ENCODE data around the gene KIF13A.

Gene KIF13A

DNA sequence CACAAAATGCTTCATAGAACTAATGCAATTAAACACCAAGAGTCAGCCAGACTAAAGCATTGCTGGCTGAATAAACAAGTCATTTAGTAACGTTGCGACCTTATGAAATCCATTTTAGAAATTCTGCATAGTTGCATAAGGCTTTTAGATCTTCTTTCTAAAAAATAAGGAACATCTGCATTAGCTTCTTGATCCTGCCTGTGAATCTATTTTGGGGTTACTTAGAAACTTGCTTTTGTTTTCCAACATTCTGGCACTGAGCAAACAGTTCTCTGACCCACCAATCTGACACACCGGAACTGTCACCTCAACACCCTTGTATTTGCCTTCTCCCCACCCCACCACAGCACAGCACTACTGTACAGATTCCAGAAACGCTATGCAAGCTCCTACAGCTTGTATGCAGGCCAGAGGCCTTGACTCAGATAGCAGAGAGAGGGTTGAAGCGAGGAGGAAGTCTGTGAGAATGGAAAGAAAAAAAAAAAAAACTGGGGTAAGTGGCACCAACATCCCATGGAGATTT, 55.0 kb downstream of the KIF13A start:
- no peaks in the 10 kb centered on the region for H3K9me3 ChIP-seq (ENCODE audit: control insufficient read depth, low read length)
- 80 to 100% methylated on average over 3 of the region's 5 CpGs for WGBS, 2 experiments (ENCODE audit: insufficient coverage in 2 of 2)
- H3K4me1 ChIP-seq (ENCODE audit: control insufficient read depth, insufficient read depth, low read length, poor library complexity, severe bottlenecking): peaks cover 12% of the 10 kb centered on the region
- H3K4me3 ChIP-seq (ENCODE audit: extremely low read depth, insufficient read depth, low read length, poor library complexity, severe bottlenecking): no peak overlapping the region
- H3K27ac ChIP-seq (ENCODE audit: low read depth, low read length, severe bottlenecking): no peak overlapping the region
- H3K36me3 ChIP-seq (ENCODE audit: control insufficient read depth, insufficient read depth, low read length): no peaks in the 10 kb centered on the region

DNA sequence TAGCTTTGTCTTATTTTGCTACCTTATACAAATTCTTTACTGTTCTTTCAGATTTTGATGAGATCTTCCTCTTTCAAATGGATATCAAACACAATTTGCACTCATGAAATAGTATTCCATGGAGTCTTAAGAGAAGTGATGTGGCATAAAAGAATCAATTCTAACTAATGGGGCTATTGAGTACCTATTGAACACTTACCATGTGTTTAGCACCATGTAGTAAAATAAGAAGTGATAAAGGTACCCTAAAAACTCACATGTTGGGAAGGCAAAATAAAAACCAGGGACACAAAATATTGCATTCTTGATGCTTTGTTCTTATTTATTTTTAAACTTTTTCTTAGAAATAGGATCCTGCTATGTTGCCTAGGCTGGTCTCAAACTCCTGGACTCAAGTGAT, 56.2 kb downstream of the KIF13A start:
- Histone ChIP-seq H3K4me1 (ENCODE audit: control insufficient read depth, insufficient read depth, low read length, poor library complexity, severe bottlenecking) (peaks cover 12% of the 10 kb centered on the region), H3K9me3 (ENCODE audit: control insufficient read depth, low read length) (no peaks in the 10 kb centered on the region), H3K27ac (ENCODE audit: low read depth, low read length, severe bottlenecking) (no peak overlapping the region), H3K4me3 (ENCODE audit: extremely low read depth, insufficient read depth, low read length, poor library complexity, severe bottlenecking) (no peak overlapping the region), H3K36me3 (ENCODE audit: control insufficient read depth, insufficient read depth, low read length) (no peaks in the 10 kb centered on the region)

DNA sequence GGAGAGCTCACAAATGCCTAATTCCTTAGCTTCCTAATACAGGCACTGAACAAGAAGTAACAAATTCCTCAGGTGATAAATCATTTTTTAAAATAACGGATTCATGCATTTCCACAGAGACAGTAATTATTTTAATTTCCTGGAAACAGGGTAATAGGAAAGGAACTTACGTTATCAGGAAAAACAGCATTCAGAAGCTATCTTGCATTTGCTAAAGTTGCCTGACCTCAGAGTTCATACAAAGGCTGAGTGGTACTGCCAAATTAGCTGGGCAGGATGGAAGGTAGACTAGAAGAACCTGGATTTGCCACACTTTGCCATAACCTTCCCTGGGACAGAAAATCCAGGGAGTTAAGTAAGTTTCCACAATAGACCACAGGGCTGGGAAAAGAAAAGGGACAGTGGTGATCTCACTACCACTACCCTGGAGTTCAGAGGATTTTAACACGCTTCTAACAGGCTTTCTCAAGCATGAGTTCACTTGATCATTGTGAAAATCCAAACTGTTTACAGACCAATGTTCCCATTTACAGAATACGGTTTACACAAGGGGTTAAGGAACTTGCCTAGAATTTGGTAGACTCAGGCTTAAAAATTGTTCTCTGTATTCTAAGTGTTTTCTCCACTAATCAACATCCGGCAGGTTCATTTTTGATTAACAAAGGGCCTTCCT, 57.0 kb downstream of the KIF13A start:
- Histone ChIP-seq H3K9me3 (ENCODE audit: control insufficient read depth, low read length) (no peaks in the 10 kb centered on the region), H3K4me3 (ENCODE audit: extremely low read depth, insufficient read depth, low read length, poor library complexity, severe bottlenecking) (no peak overlapping the region), H3K27ac (ENCODE audit: low read depth, low read length, severe bottlenecking) (no peak overlapping the region), H3K36me3 (ENCODE audit: control insufficient read depth, insufficient read depth, low read length) (no peaks in the 10 kb centered on the region), H3K4me1 (ENCODE audit: control insufficient read depth, insufficient read depth, low read length, poor library complexity, severe bottlenecking) (peaks cover 15% of the 10 kb centered on the region)
- 81 to 89% methylated on average over 3 of the region's 5 CpGs for WGBS, 2 experiments (ENCODE audit: insufficient coverage in 2 of 2)

DNA sequence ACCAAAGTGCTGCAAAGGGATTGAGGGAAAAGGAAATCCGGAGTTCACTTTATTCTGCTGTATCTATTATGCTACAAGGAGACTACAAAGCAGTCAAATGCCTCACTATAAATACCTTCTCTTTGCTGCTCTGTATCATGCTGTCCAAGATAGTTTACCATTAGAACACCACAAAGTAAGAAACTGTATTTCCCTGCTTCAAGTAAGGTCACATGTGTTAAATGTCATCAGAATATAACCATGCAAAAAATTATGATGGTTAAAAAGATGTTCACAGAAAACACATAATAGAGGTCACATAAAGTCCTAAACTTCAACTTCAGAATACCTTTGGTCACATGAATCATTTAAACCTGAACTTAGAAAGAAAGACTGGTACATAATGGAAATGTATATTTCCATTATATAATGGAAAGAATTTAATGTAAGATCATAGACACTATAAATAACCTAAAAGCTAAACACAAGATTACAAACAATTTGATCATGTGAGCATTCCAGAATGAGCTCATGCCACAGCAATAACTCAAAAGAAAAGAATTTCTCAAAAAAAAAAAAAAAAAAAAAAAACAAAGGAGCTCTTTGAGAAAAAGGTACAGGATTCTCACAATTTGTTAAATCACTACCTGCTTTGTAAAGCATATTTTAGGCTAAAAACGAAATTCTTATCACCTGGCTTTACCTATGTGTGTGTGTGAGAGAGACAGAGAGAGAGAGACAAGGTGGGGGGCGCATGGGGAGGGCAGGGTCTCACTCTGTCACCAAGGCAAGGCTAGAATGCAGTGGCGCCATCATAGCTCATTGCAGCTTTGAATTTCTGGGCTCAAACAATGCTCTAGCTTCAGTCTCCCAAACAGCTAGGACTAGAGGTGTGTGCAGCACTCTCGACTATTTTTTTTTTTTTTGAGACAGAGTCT, 58.7 kb downstream of the KIF13A start:
- H3K36me3 ChIP-seq (ENCODE audit: control insufficient read depth, insufficient read depth, low read length): no peaks in the 10 kb centered on the region
- no peaks in the 10 kb centered on the region for H3K9me3 ChIP-seq (ENCODE audit: control insufficient read depth, low read length)
- H3K27ac ChIP-seq (ENCODE audit: low read depth, low read length, severe bottlenecking): peak overlapping the region; percentile 60
- peaks cover 16% of the 10 kb centered on the region for H3K4me1 ChIP-seq (ENCODE audit: control insufficient read depth, insufficient read depth, low read length, poor library complexity, severe bottlenecking)
- 92 to 94% methylated on average over 3 of the region's 5 CpGs for WGBS, 2 experiments (ENCODE audit: insufficient coverage in 2 of 2)
- no peak overlapping the region for H3K4me3 ChIP-seq (ENCODE audit: extremely low read depth, insufficient read depth, low read length, poor library complexity, severe bottlenecking)

DNA sequence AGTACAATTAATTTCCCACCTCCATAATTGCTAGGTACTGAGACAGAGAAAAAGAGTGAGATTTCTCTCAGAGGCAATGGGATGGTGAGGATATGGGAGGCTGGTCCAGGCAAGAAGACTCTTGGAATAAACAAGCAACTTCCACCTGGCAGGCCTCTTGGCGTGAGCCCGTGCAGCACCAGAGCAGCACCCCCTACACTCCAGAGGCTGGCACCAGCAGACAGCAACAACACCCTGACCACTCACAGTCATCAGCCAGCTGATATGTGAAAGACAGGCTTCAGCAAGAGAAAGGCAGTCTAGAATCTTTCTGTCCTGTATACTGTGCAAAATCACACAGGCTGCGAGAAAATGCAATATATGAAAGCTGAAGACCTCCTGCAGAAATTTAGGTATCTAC, 59.7 kb downstream of the KIF13A start:
- Histone ChIP-seq H3K9me3 (ENCODE audit: control insufficient read depth, low read length) (no peaks in the 10 kb centered on the region), H3K27ac (ENCODE audit: low read depth, low read length, severe bottlenecking) (no peak overlapping the region), H3K4me1 (ENCODE audit: control insufficient read depth, insufficient read depth, low read length, poor library complexity, severe bottlenecking) (peaks cover 16% of the 10 kb centered on the region), H3K4me3 (ENCODE audit: extremely low read depth, insufficient read depth, low read length, poor library complexity, severe bottlenecking) (no peak overlapping the region), H3K36me3 (ENCODE audit: control insufficient read depth, insufficient read depth, low read length) (no peaks in the 10 kb centered on the region)
- WGBS, 2 experiments (ENCODE audit: insufficient coverage in 2 of 2): 96% methylated on average over 3 of the region's 3 CpGs; no CpG with 5 or more reads in 1 of the 2 experiments

DNA sequence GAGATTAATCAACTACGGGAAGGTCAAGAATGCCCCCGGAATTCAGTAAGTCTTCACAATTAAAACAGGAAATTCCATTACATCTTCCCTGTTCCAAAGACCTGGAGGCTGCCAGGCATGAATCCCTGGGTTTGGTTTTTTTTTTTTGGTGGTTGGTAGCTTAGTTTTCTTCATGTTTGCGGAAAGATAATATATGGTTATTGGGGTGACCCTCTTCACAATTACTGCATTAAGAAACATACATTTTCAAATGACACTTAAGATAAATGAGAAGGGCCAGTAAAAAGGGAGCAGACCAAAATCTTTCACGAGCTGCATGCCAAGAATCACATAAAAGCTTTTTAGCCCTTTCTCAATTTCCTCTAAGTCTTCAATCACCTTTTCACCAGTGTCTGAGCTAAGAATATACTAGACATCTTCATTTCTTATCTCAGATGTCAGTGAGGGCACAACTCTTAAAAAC, 64.0 kb downstream of the KIF13A start:
- Histone ChIP-seq H3K9me3 (ENCODE audit: control insufficient read depth, low read length) (no peaks in the 10 kb centered on the region), H3K4me1 (ENCODE audit: control insufficient read depth, insufficient read depth, low read length, poor library complexity, severe bottlenecking) (peaks cover 6% of the 10 kb centered on the region), H3K27ac (ENCODE audit: low read depth, low read length, severe bottlenecking) (no peak overlapping the region), H3K36me3 (ENCODE audit: control insufficient read depth, insufficient read depth, low read length) (no peaks in the 10 kb centered on the region), H3K4me3 (ENCODE audit: extremely low read depth, insufficient read depth, low read length, poor library complexity, severe bottlenecking) (no peak overlapping the region)
- WGBS, 2 experiments (ENCODE audit: insufficient coverage in 2 of 2): 67 to 89% methylated on average over 1 of the region's 4 CpGs

DNA sequence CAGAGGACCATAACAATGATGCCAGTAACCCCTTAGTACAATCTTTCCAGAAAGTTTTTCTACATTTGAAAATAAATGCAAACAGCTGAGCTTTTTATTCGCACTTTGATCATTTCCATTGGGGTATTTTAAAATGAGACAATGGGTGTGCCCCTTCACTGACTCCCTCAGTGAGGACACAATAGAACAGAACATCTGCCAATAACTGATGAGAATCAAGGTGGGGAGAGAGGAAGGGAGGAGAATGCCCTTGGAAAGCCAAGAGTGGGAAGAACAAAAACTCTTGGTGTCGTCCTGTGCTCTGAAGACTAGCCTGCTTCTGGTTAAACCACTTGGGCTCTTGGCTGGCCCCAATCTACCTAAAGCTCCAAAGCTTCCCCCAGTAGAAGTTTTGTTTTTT, 66.0 kb downstream of the KIF13A start:
- 100% methylated on average over 1 of the region's 2 CpGs; no CpG with 5 or more reads in 1 of the 2 experiments for WGBS, 2 experiments (ENCODE audit: insufficient coverage in 2 of 2)
- H3K36me3 ChIP-seq (ENCODE audit: control insufficient read depth, insufficient read depth, low read length): no peaks in the 10 kb centered on the region
- no peak overlapping the region for H3K4me3 ChIP-seq (ENCODE audit: extremely low read depth, insufficient read depth, low read length, poor library complexity, severe bottlenecking)
- H3K27ac ChIP-seq (ENCODE audit: low read depth, low read length, severe bottlenecking): no peak overlapping the region
- no peaks in the 10 kb centered on the region for H3K9me3 ChIP-seq (ENCODE audit: control insufficient read depth, low read length)
- peaks cover 4% of the 10 kb centered on the region for H3K4me1 ChIP-seq (ENCODE audit: control insufficient read depth, insufficient read depth, low read length, poor library complexity, severe bottlenecking)

DNA sequence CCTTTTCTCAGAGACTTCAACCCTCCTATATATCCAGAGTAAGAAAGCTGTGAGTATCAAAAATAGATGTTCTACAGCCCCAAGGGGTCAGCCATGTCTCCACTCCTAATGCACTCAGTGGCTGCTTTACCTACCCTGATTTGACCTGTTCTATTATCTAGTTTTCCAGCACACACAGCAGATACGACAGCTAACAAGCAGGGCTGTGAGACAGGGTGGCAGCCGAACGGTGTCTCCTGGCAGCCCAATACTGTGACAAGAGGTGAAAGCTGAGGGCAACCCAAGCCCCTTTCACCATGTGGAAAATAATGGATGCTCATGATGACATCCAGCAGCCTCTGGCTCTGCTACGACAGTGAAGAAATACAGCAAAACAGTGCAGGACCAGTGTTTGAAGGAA, 67.9 kb downstream of the KIF13A start:
- no peaks in the 10 kb centered on the region for H3K4me1 ChIP-seq (ENCODE audit: control insufficient read depth, insufficient read depth, low read length, poor library complexity, severe bottlenecking)
- 83 to 89% methylated on average over 1 to 4 of the region's 4 CpGs for WGBS, 2 experiments (ENCODE audit: insufficient coverage in 2 of 2)
- H3K27ac ChIP-seq (ENCODE audit: low read depth, low read length, severe bottlenecking): no peak overlapping the region
- H3K36me3 ChIP-seq (ENCODE audit: control insufficient read depth, insufficient read depth, low read length): no peaks in the 10 kb centered on the region
- H3K9me3 ChIP-seq (ENCODE audit: control insufficient read depth, low read length): no peaks in the 10 kb centered on the region
- H3K4me3 ChIP-seq (ENCODE audit: extremely low read depth, insufficient read depth, low read length, poor library complexity, severe bottlenecking): no peak overlapping the region

DNA sequence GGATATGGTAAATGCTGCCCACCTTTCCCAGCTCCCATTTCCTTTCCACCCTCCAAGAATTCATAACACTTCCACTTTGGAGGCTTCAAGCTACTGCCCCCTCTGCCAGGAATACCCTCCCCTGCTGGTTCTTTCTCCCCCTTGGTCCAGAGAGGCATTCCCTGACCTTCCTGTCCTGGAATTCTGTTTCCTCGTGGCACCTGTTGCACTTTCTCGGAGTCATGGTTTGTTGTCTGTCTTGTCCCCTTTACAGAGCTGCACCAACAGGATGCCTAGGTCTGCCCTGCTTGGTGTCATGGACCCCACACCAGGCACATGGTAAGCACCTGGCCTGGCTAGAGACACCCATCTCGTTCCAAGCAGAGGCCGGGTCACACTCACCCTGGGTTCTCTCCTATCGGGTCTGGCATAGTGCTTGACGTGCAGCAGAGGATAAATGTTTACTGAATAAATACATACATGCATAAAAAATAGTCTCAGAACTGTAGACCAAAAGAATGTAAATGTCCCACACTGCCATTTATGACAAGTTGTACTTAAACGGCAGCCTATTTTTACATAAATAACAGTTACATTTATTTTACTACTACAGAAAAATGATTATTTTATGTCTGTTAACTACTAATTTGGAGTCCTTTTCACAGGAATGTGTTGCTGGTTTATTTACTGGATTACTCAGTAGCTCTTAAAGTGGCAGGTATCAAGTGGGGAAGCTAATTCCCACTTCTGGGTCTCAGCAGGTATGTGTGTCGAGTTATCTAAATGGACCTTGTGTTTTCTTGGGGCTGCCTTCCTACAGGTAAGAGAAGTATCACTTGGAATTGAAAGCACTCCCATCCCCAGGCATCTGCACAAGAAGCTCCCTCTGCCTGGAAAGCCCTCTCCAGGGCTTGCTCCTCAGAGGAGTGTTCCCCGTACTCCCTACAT, 69.3 kb downstream of the KIF13A start:
- WGBS, 2 experiments (ENCODE audit: insufficient coverage in 2 of 2): 92 to 95% methylated on average over 3 to 4 of the region's 9 CpGs
- H3K4me3 ChIP-seq (ENCODE audit: extremely low read depth, insufficient read depth, low read length, poor library complexity, severe bottlenecking): no peak overlapping the region
- no peaks in the 10 kb centered on the region for H3K9me3 ChIP-seq (ENCODE audit: control insufficient read depth, low read length)
- no peak overlapping the region for H3K27ac ChIP-seq (ENCODE audit: low read depth, low read length, severe bottlenecking)
- H3K4me1 ChIP-seq (ENCODE audit: control insufficient read depth, insufficient read depth, low read length, poor library complexity, severe bottlenecking): no peaks in the 10 kb centered on the region
- no peaks in the 10 kb centered on the region for H3K36me3 ChIP-seq (ENCODE audit: control insufficient read depth, insufficient read depth, low read length)

DNA sequence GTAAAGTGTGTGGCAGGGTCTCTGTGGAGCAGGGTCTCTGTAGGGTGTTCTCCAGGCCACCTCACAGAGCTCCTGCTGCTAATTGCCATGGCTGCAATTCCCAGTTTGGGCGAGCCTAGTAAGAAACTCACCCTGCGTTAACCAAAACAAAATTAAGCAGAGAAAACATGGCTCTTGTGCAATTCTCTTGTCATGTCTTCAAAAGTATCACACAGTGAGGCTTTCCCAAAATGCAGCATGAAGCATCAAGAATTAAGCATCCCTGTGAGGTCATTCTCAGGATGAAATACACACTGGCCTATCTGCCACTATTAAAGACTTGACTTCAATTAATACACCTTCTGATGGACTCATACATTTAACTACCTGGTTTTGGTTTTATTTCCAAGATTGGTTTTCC, 72.8 kb downstream of the KIF13A start:
- no peaks in the 10 kb centered on the region for H3K4me1 ChIP-seq (ENCODE audit: control insufficient read depth, insufficient read depth, low read length, poor library complexity, severe bottlenecking)
- 89 to 95% methylated on average over 2 of the region's 2 CpGs for WGBS, 2 experiments (ENCODE audit: insufficient coverage in 2 of 2)
- H3K9me3 ChIP-seq (ENCODE audit: control insufficient read depth, low read length): no peaks in the 10 kb centered on the region
- H3K27ac ChIP-seq (ENCODE audit: low read depth, low read length, severe bottlenecking): no peak overlapping the region
- H3K4me3 ChIP-seq (ENCODE audit: extremely low read depth, insufficient read depth, low read length, poor library complexity, severe bottlenecking): no peak overlapping the region
- no peaks in the 10 kb centered on the region for H3K36me3 ChIP-seq (ENCODE audit: control insufficient read depth, insufficient read depth, low read length)

Data from mesodermal cell (in vitro differentiated cells).